ENCODE data around the gene APRT.
"Not testable (repeated sequence)": the region's sequence is repeated elsewhere in the genome, so short reads cannot be mapped to it uniquely, and the experiment has no call there.

Gene APRT

DNA sequence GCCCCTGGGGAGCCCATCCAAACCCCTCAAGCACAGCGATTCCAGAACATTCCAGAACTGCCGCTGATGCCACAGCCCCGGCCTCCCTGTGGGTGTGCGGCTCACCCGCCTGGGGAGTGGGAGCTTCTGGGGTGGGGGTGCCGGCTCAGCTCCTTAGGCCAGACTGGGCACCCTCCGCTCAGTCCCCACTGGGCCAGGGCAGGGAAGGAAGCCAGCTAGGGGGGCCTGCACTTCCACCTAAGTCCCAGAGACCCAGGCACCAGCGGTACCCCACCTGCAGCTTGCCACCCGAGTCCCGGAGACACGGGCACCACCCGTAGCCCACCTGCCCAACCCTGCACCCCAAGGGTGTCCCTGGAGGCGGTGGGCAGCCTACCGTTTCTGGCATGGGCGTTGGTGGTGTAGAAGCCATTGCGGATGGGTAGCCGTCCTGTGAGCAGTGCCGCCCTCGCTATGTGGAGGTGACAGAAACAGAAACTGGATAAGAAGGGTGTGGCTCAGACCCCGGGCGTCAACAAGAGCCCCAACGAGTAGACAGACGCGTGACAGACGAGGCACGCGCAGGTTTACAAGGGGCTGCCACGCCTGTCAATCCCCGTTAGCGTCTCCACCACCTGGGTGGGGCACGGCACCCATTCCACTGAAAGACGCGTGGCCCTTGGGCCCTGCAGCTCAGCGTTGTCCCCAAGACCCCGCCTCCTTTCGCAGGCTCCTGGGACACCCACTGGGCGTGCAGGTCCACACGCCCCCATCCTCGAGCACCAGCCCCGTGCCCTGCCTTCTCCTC lies 30.0 kb upstream of the APRT start:
- DNase-seq (ENCODE audit: low spot score) = no peak

GRCh38 chr16:88840600-88841215 lies 29.0 kb upstream of the APRT start:
- no peak for DNase-seq (ENCODE audit: low spot score)

DNA sequence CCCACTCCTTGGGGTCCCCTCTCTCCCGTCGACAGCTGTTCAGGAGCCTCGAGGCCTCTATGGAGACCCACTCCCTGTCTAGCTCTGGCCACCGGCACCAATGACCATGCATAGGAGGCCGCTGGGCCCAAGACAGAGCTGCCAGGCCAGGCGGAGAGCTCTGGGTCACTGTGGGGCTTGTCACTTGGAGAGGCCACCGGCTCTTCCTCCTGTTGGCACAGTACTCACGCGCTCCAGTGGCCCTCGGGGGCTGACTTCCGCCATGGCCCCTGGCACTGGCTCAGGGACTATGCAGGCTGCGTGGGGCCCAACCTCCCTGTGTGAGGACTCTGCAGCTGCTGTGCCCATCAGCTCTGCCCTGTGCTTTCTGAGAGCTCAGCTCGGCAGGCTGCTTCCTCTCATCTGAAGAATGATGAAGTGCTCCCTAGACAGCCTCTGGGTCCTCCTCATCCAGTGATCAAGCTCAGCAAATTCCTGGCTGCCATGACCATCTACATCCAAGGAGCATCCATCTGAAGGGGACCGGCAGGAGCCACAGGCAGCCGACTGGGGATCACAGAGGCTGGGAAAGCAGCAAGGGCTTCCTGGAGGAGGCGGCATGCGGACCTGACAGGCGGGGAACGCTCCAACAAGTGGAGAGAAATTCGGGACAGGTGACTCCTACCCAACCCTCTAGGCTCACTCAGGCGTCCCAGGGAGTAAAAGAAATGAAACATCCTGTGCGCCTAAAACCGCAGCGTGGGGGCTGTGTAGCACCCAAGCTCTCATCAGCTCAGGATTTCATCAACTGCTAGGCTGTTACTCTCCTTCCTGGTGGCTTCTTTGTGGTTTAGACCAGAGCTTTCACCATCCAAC lies 28.2 kb upstream of the APRT start:
- no peak for DNase-seq (ENCODE audit: low spot score)

GRCh38 chr16:88839026-88839529 lies 27.4 kb upstream of the APRT start:
- no peak for DNase-seq (ENCODE audit: low spot score)

- DNase-seq (ENCODE audit: low spot score) = no peak
Measured at GRCh38 chr16:88838566-88838965, 26.8 kb upstream of the APRT start.

DNA sequence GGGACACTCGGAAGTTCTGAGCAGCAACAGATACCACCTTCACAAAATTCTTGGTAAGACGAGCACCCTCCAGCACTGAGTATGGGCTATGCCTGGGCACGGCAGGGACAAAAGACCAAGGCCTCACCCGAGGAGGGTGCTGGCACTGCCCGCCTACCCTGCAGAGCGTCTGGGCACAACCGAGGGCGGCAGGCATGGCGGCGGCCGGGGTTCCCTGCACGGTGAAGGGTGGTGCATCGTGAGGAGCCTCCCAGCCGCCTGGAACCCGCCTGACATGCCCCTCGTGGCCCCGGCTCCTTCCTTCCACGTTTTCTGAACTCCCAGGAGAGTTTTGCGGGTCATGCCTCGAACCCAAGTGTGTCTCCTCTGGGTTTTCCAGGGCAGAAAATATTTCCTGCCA lies 26.1 kb upstream of the APRT start:
- DNase-seq (ENCODE audit: low spot score) = no peak

DNA sequence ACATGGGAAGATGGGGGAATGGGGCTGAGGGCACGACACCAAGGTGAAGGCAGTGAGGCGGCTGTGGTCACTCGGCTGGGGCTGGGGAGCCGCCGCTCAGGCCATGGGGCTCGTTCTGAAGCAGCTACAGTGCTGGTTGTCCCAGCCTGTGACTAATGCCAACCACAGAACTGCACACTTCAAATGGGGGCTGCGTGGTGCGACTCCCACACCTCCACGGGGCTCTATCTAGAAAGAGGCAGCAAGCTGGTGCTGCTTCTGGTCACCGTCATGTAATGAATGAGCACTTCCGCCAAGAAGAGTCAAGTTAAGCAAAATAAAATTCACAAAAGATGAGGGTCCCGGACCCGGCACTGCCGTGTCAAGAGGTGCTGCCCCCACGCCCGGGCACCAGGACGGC lies 25.1 kb upstream of the APRT start:
- no peak for DNase-seq (ENCODE audit: low spot score)

GRCh38 chr16:88835818-88836217 lies 24.1 kb upstream of the APRT start:
- no peak for DNase-seq (ENCODE audit: low spot score)

GRCh38 chr16:88835383-88835782 lies 23.7 kb upstream of the APRT start:
- no peak for DNase-seq (ENCODE audit: low spot score)

GRCh38 chr16:88834670-88835069 lies 22.9 kb upstream of the APRT start:
- DNase-seq (ENCODE audit: low spot score) = no peak

- no peak for DNase-seq (ENCODE audit: low spot score)
Measured at GRCh38 chr16:88833086-88833485, 21.4 kb upstream of the APRT start.

GRCh38 chr16:88831838-88832237 lies 20.1 kb upstream of the APRT start:
- no peak for DNase-seq (ENCODE audit: low spot score)

DNA sequence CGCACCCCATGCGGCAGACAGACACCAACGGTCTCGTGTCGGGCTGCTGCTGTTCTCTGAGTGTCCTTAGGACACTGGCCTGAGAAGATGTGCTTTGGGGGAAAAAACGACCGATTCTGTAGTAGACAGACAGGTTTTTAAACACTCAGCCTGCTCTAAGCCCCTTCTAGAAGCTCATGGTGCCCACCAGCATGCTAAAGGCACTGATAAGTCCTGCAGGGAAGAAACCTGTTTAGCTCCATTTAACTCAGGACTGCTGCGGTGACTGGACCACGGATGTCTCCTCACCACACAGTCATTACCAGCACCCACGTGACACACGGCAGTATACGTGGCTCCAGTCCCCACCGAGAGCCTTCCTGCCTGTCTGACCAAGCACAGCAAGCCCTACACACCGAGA lies 19.1 kb upstream of the APRT start:
- DNase-seq (ENCODE audit: low spot score) = no peak

DNA sequence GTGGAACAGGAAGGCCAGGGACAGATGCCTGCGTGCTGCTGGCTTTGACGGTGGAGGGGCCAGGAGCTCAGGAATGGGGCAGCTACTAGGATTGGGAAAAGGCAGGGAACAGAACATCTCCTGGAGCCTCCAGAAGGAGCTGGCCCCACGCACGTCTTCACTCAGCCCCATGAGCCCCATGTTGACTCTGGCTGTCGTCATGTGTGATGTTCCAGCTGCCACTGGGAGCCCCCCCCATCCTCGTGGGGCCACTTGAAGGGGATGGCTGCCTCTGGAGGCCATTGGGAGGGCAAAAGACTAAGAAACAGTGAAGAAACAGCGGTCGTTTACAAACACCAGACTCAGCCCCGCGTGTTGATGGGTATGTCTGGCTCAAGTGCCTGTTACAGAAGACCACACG lies 18.5 kb upstream of the APRT start:
- DNase-seq (ENCODE audit: low spot score) = no peak

DNA sequence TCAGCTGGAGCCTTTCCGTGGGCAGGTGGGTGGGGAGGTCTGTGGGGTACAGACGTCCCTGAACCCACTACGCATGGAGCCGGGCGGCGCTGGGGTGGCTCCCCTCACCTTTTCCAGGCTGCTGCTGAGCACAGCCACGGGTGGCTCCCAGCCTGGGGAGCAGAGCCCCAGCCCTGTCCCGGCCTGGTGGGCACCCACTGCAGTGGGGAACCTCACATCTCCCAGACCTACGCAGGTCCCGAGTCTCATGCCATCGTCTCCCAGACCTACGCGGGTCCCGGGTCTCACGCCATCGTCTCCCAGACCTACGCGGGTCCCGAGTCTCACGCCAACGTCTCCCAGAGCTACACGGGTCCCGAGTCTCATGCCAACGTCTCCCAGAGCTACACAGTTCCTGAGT lies 17.0 kb upstream of the APRT start:
- no peak for DNase-seq (ENCODE audit: low spot score)

DNA sequence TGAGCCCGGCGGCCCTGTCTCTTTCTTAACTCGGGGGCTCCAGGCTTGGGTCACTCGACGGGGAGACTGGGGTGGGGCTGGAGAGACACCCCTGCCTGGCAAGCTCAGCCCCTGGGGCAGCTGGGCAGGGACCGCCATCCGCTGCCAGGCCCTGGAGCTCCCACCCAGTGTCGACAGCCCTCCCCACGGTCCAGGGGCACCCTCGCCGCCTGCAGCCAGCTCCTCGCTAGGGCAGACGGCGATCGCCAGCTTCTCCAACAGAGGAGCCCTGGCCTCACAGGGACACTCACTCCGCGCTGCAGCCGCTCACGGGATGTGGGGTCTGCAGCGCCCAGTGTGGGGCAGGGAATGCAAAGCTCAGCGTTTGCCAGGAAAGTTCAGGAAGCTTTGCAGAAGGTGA lies 16.0 kb upstream of the APRT start:
- DNase-seq (ENCODE audit: low spot score) = no peak

DNA sequence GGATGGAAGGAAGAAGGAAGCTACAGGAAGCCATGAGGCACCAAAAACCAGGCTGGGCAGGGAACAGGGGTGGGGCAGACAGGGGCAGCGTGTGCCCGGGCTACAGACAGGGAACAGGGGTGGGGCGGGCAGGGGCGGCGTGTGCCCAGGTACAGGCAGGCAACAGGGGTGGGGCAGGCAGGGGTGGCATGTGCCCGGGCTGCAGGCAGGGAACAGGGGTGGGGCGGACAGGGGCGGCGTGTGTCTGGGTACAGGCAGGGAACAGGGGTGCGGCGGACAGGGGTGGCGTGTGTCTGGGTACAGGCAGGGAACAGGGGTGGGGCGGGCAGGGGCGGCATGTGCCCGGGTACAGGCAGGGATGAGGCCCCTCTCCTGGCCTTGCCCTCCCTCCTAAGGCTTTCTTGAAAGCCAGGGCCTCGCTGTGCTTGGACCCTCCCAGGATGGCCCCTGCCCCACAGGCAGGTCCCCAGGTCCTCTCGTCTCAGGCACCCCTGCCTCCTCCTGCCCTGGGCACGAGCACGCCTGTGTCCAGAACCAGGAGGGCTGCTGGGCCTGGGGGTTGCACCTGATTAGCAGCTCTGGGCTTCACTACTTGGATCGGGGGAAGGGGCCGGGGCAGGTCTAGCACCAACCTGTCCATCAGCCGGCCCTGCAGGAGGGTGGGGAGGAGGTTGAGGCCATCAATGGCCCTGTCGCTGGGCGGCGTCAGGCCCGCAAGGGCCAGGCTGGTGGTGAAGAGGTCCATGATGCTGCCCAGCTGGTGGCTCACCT lies 14.5 kb upstream of the APRT start:
- no peak for DNase-seq (ENCODE audit: low spot score)

GRCh38 chr16:88825146-88825545 lies 13.4 kb upstream of the APRT start:
- DNase-seq (ENCODE audit: low spot score) = no peak

DNA sequence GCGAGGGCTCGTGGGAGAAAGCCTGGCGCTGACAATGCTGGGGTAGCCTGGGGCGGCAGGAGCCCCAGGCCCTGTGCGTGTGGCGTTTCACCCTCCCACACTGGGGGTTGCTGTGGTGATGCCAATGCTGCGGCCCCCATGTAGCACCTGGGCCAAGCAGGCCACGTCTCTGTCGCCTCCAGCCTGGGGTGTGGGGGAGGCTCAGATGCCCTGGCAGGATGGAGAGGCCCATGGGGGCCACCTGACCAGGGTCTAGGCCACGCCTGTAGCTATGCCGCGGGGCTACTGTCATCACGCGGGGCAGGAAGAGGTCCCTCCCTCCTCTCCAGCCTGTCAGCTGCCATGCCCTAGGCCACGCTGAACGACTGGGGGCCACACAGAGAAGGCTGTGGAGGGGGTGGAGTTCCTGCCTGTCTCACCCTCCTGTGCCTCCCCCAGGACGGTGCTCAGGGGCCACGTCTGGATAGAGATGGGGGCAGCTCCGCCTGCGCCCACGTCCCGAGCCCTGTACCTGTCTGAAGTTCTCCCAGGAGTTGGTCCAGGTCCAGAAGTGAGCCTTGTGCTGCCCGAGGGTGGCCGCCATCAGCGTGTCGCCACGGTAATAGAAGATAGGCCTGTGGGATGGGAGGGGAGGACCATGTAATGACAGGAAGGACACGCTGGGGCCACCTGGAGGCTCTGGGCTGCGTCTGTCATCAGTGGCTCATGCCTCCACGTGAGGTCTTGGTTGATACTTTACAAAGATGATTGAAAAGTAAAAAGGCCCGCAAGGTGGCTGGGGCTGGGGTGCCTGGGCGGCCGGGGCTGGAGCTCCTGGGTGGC lies 12.7 kb upstream of the APRT start:
- DNase-seq (ENCODE audit: low spot score) = no peak

DNA sequence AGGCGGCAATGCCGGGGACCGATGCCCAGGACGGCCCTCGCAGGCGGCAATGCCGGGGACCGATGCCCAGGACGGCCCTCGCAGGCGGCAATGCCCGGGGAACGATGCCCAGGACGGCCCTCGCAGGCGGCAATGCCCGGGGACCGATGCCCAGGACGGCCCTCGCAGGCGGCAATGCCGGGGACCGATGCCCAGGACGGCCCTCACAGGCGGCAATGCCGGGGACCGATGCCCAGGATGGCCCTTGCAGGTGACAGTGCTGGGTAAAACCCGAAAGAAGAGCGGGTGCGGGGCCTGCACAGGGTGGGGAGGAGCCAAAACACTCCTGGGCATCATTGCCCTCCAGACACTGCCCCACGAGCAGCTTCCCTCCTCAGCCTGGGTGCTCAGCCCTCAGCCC lies 11.9 kb upstream of the APRT start:
- DNase-seq (ENCODE audit: low spot score) = not testable (repeated sequence)

Data from hematopoietic multipotent progenitor cell treated with erythropoietin and hydrocortisone succinate and interleukin-3 and kit ligand, for 17 days (in vitro differentiated cells).